Measurements from ENCODE around the gene OS9.

Gene OS9

DNA sequence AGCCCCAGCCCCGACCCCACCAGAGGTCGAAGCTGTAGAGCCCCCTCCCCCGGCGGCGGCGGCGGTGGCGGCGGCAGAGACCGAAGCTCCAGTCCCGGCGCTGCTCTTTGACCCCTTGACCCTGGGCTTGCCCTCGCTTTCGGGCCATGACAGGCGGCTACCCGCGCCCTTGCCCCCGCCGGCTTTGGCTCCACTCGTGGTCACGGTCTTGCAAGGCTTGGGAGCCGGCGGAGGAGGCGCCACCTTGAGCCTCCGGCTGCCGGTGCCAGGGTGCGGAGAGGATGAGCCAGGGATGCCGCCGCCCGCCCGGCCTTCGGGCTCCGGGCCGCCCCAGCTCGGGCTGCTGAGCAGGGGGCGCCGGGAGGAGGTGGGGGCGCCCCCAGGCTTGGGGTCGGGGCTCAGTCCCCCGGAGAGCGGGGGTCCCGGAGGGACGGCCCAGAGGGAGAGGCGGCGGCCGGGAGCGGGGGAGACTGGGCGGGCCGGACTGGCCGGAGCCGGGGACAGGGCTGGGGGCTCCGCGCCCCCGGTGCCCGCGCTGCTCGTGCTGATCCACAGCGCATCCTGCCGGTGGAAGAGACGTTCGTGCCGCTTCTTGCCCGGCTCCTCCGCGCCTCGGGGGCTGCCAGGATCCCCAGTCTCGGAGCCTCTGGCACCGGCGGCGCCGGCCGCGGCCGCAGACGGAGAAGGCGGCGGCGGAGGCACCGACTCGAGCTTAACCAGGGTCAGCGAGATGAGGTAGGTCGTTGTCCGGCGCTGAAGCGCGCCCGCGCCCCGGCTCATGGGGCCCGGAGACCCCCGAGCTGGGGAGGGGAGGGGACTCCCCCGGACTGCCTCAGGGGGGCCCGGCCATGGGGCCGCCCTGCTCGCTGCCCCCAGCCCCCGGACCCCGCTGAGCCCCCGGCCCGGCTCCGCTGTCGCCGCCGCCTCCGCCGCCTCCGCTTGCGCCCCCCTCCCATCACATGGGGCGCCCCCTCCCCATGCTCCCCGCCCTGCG is 43.8 kb downstream of the OS9 start:
- no peak for DNase-seq (ENCODE audit: extremely low read depth, low read depth)
- peak; percentile 31 for TF ChIP-seq CTCF (IDR thresholded peaks at IDR 0.05; ENCODE audit: low read depth, low read length)

- TF ChIP-seq CTCF (IDR thresholded peaks at IDR 0.05; ENCODE audit: low read depth, low read length) = no peak
- no peak for DNase-seq (ENCODE audit: extremely low read depth, low read depth)
Measured at GRCh38 chr12:57738661-57739237, 44.8 kb downstream of the OS9 start, which contains the start of gene AGAP2. Gene AGAP2, minus strand, starts transcription at chr12:57738742. Its CDS starts 496 bp downstream, at chr12:57738246.

DNA sequence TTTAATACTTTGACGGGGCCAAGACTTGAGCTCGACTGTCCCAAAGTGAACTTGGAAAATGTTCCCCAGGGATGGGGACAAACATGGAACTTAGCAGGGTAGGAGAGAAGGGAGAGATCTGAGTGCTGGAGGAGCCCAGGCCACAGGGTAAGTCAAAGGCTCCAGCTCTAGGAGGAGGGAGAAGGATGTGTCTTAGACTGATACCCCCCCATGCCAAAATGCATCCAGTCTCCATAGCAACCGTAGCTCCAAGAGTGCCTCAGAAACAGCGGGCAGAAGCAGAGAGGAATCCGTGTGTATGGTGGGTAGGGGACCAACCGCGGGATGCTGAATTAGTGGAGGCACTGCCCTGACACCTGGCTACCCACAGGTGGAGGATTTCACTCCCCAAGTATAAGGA is 45.5 kb downstream of the OS9 start:
- TF ChIP-seq CTCF (IDR thresholded peaks at IDR 0.05; ENCODE audit: low read depth, low read length) = no peak
- no peak for DNase-seq (ENCODE audit: extremely low read depth, low read depth)

- DNase-seq (ENCODE audit: extremely low read depth, low read depth) = no peak
- TF ChIP-seq CTCF (IDR thresholded peaks at IDR 0.05; ENCODE audit: low read depth, low read length) = no peak
Measured at GRCh38 chr12:57739914-57740538, 46.1 kb downstream of the OS9 start.

DNA sequence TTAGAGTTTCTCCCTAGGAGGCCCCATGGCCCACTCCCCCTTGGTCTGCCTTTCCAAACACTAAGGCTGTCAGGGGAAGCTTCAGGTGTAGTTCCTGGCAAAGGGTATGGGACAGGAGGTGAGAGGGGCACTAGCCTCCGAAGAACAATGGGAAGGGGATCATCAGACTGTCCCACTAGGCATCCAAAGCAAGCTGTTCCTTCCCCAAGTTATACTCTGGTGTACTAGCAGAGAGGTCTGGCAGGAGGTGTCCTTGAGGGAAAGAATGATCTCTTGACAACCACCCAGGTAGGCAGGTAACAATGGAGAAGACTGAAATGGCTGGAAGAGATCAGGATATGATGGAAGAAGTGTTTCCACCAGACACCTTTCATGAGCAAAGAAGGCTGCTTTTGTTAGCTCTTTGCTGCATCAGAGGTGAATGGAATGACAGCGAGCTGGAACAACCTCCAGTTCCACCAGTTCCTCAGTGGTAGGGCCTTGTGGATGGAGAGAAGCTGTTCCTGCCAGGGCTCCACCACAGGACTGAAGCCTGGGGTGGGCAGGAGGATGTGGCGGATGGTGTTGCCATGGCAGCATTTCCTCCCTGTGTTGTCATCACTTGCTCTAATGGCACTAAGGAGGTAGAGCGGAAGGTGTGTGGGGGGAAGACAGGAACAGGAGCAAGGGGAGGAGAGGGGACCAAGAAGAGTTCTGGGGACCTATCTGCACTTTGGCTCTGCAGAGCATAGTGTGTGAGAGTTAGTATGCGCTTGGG is 46.9 kb downstream of the OS9 start:
- TF ChIP-seq CTCF (IDR thresholded peaks at IDR 0.05; ENCODE audit: low read depth, low read length) = no peak
- no peak for DNase-seq (ENCODE audit: extremely low read depth, low read depth)

DNA sequence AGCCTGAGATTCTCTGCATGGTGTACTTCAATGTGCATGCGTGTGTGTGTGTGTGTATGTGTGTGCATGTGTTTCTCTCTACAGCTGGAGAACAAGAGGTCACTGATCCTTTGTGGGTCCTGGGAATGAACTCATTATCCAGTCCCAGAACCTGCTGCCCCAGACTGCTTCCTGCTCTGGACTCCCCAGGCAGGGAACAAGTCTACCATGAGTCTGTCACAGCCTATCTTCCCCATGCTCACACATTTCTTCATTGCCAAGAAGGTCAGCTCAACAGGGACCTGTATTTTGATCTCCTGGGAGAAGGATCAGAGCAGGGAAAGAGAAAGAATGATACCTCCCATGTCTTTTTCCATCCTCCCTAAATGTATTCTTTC is 47.5 kb downstream of the OS9 start:
- no peak for DNase-seq (ENCODE audit: extremely low read depth, low read depth)
- no peak for TF ChIP-seq CTCF (IDR thresholded peaks at IDR 0.05; ENCODE audit: low read depth, low read length)

Measured in AG09319 (cell line).